ENCODE measurements around the gene LCAT.
A peak's percentile ranks its signal among the peaks of the same experiment; 100 is the strongest.
"Not testable (repeated sequence)": the region's sequence is repeated elsewhere in the genome, so short reads cannot be mapped to it uniquely, and the experiment has no call there.

LCAT gene

GRCh38 chr16:67946966-67947558, 3.1 kb upstream of the LCAT start:
- no peak for DNase-seq

DNA sequence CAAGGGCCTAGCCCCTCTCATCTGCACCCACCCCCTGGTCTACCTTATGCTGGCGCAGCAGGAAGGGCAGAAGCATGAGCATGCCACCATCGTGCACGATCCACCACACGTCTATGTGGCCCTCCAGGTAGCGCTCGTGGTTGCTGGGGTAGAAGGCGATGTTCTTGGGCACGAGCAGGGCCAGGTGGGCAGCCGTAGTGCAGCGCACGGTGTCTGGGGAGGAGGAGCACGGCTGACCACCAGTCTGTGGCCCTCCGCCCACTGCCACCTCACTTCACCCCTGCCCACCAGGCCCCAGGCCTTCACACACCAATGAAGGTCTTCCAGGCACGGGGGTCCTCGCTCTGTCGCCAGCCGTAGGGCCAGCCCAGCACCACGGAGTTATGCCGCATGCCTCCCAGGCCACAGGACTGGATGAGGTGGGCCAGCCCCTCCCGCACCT, 2.2 kb upstream of the LCAT start:
- DNase-seq = no peak

DNA sequence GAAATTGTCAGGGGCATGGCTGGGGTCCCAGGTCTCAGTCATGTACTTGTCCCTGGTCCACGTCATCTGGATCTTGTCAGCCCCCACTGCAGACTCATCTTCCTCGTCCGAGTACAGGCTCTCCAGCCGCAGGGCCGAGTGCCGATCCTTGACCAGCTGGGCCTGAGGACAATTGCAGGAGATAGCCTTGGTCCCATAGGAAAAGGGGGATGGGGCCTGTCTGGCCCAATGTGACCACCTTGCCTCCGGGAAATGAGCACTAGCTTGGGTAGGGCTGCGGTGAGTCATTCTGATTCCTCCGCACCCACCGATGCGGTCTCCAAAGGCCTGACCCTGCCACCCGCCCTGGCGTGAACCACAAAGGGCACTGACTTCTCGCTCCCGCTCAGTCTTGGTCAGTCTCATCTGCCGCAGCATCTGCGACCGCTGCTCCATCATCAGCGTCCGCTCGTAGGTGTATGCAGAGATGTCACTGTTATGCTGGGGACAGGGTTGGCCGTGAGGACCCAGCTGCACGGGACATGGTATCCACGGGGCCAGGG, 1.5 kb upstream of the LCAT start:
- no peak for DNase-seq

GRCh38 chr16:67944690-67945391, 921 bp upstream of the LCAT start:
- DNase-seq = peak in 1 of 14 donors; percentile 58

DNA sequence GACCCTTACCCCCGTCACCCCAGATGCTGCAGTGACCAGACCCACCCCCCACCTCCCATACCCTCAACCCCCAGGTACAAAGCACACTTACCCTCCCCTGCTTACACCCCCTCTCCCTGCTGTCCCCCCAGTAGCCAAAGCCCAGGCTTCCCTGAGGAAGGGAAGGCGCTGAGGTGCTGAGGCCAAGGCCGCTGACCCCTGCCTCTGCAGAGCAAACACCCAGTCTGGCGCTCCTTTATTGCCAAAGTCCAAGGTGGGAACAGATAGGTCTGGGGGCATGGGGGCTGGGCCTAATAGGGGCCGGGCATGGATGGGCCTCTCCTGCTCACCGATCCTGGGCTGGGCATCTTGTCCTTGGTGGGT, 683 bp downstream of the LCAT start:
- DNase-seq = no peak

GRCh38 chr16:67942510-67943255, 1.2 kb downstream of the LCAT start:
- no peak for DNase-seq

DNA sequence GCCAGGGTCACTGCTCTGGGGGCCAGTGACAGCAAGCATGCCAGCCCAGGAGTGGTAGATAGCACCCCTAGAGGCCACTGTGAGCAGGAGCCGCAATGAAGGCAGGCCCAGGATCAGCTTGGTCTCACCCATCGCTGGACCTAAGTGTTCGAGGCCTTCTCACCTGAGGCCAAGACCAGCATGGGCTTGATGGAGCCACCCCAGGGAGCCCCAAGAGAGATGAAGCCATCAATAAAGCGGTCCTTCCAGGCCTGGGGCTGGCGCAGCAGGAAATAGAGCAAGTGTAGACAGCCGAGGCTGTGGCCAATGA, 1.8 kb downstream of the LCAT start:
- peak in 5 of 14 donors; percentile 16 to 33 (median 23) for DNase-seq

GRCh38 chr16:67941469-67942199, 2.3 kb downstream of the LCAT start:
- DNase-seq = no peak

DNA sequence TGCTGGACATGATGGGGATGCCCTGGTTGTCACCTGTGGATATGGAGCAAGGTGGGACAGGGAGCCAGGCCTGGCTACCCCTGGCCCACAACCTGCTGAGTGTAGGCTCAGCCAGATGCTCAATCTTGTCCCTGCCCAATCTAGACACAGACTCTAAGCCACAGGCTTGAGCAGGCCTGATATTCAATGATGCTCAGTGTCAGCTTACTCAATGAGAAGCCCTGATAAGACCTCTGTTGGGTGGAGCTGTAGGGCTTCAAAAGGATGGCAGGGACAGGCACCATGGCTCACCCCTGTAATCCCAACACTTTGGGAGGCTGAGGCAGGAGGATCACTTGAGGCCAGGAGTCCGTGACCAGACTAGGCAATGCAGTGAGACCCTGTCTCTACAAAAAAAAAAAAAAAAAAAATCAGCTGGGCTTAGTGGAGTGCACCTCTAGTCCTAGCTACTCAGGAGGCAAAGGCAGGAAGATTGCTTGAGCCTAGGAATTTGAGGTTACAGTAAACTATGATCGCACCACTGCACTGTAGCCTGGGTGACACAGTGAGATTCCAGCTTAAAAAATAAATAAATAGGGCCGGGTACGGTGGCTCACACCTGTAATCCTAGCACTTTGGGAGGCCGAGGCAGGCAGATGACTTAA, 3.4 kb downstream of the LCAT start:
- DNase-seq = no peak

GRCh38 chr16:67939507-67940445, 4.1 kb downstream of the LCAT start:
- DNase-seq = no peak

- not testable (repeated sequence) for DNase-seq
These were observed 6.2 kb downstream of the LCAT start for GRCh38 chr16:67937713-67938112.

DNA sequence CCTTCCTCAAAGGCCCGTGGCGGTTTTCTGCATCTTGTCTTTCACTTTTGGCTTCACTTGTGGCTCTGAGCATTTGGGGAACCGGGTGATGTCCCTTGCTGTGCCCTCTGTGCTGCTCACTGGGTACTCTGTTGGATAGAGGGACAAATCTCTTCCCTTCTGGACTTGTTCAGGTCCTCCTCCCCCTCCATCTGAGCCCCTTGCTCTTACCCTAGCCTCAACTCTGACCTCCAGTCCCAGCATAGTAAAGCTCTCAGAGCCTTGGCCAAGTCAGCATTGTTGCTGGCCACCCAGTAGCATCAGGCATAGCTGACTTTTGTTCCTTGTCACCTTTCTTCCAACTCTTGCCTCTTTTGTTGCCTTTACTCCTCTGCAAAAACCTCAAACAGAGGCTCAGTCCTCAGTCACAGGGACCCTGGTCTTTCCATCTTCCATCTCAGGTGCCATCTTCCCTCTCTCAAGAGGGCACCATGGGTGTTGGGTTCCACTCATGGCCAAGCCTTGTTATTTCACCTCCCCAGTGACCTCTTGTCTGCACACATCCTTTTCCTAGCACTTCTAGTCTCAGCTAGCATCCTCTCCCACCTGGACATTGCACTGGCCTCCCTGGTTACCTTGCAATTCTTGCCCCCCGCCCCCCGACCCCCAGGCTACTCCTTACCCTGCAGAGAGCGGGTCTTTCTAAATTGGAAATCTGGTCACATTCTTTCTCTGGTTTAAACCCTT, 6.9 kb downstream of the LCAT start:
- peak in 1 of 14 donors; percentile 35 for DNase-seq

DNA sequence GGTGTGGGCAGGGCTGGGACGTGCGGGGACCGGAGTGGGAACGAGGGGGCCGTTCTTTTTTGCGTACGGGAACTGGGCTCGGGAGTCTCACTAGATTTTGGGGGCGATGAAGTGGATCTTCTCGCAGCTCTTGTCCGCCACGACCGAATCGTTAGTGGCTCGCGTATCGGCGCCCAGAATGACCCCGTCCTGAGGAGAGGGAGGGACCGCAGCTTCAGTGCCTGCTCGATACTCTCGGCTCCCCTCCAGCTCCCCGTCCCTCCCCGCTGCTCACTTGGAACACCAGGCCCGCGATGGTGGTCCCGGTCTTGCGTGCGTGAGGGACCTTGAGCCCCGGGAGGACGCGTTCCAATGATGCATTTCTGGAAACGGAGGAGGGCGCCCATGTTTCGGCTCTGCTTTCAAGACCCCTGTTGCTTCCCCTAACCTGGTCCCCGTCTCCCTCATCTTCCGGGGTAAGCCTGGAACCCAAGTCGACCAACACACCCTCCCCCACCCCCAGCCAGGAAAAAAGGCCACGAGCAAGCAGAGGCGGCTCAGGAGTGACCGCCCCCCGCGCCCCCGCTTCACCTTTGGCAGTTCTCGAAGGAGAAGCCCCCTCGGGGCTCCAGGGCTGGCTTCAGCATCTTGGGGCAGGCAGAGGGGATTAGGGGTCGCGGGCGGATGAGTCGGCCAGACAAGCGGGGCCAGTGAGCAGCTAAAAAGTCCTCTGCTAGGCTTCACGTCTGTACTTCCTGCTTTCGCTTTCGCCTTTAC, 7.6 kb downstream of the LCAT start, which contains the start of gene PSMB10:
Gene PSMB10 (minus strand): TSS at position 727 of the 756 bp plus-strand sequence. CDS start 101 bp downstream, at position 626.
- DNase-seq = peak in 10 of 14 donors; percentile 37 to 72 (median 56)

DNA sequence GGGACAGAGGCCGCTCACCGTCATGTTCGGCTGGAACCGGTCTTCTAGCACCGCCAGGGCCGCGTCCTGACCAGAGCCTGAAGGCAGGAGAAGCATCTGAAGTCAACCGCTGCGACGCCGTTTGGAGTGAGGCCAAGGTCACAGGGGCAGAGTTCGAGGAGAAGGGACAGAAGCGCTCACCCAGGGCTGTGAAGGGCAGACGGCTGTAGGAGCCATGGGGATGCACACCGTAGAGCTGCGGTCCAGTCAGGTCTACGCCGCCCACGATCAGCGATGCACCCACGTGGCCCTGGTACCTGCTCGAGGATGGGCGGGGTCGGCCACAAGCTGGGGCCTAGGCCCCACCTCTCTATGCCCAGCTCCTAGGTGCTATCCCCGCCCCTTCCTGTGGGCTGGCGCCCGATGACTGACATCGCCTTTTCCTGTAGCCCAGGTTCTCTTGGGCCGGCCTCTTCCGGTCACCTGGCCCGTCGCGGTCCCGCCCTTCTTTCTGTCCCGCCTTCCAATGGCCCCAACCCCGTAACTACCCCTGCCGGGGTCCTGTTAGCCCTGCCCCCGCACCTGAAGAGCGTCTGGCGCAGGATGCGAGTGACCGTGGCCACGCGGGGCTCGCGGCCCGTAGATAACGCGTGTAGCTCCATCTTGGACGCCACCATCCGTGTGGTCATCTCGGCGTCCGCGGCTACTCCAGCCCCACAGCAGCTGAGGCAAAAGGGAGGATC, 8.4 kb downstream of the LCAT start:
- peak; percentile 51 to 96 (median 88) for DNase-seq

- DNase-seq = peak in 1 of 14 donors; percentile 24
These were observed 8.9 kb downstream of the LCAT start for GRCh38 chr16:67935101-67935401.

GRCh38 chr16:67934306-67935100, 9.4 kb downstream of the LCAT start:
- DNase-seq = peak in 1 of 14 donors; percentile 36

DNA sequence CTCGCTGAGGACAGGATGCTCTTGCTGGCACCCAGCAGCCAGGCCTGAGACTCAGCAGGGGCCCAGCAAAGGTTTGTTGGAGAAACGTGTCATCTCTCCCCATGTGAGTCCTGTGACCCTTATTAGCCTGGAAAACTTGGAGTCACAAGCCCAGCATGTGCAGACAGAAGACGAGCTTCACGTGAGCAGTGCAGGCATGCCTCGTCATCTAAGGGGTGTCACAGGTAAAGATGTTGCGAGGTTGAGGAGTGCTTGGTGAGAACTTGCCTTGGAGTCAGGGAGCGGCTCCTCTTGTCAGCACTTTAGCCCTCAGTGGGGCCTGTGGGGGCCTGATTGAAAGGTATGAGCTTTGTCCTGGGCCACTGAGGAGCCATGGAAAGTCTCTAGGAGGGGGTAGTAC, 10.1 kb downstream of the LCAT start:
- no peak for DNase-seq

GRCh38 chr16:67932462-67932840, 11.5 kb downstream of the LCAT start:
- no peak for DNase-seq

Measured in C1 segment of cervical spinal cord (tissue), 14 donors.